Measurements from ENCODE around the gene CREB3L2. TPM values are rescaled to one million over a fixed set of nuclear protein-coding genes. Genes with fewer than 3 reads are reported as not detected.

Gene CREB3L2
- total and polyA plus RNA-seq, 2 of the 13 experiments (the other 11 are each of a cell fraction or from before 2014, with no cell fraction given) = 22.1 to 41.1 TPM

DNA sequence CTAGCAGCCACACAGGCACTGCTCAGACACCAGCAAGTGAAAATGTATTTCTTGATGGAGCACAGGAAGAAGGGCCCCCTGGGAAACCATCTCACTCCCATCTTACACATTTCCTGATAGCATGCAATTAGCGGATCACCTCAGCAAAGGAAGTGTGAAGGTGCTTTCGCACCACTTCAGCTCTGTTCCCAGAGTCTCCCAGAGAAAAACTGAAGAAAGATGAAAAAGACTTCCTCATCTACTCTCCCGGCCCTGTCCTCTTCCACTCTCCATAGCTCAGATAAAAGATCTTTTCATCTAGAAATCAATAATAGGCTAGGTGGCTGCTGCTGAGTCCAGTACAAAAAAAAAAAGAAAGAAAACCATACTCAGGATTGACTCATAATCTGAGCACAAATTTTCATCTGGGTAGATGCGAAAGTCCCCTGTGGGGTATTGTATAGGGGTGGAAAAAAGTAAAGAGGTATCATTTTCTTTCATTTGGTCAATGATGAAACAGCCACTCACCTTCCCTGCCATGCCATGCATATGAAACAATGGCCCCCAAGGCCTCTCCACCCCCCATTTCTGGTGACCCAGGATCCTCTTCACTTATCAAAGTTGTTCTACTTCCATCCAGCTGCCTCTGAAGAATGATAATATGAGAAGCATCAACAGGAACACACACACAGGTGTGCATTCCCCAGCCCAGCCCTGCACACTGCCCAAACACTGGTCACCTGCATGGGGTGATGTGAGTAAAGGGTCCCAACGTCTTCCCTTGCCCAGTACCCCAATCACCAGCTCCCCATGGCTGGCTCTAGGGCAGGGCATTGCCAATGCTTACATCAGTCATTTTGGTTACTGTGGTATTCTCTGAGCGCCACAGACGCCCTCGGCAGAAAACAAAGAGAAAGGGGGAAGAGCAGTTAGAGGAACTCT is 106.3 kb downstream of the CREB3L2 start:
- in situ Hi-C loops (cut with HindIII; ENCODE audit: extremely low pct_ligation_motif_present, low pct_unique_long_range_greater_than_20kb) = loop anchor here (5.0 kb wide), 1 partner anchor 238 kb away; no protein-coding TSS in a partner anchor
- CTCF ChIA-PET (ENCODE audit: low intra/inter-chr PET ratio, low total read pairs) = no interaction called here
- ATAC-seq = no peak

DNA sequence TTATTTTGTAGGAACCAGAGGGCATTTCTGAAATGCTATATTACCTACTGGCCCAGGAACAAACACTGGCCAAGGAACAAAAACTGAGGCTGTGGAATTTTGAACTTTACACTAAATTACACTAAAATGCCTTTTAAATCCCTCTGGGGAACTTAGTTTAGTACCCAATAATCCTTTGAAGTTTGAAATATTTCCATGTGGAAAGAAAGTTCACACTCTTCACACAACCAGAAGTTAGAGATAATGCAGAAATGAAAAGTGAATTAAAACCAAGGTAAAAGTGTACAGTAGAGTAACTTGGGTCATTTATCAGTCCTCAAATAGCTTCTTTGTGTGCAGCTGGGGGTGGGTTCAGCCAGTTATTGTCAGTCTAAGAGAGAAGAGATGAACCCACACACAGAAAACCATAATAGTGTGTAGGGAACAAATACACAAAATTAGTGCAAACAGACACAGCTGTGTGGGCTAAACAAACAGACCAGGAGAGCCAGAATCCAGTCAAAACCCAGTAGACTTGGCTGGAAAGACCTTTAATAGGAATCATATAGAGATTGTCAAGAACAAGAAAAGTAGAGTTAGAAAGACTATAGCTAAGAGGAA is 108.6 kb downstream of the CREB3L2 start:
- no peak overlapping the region for H3K9ac ChIP-seq (ENCODE audit: insufficient read depth, low read depth, low read length)
- POLR2A ChIA-PET = no interaction called here
- intact Hi-C loops (cut with micrococcal nuclease; ENCODE audit: unreplicated experiment) = loop anchor here (10.0 kb wide), 1 partner anchor 842 kb away; no protein-coding TSS in a partner anchor
- peak; percentile 54 for DNase-seq (ENCODE audit: low spot score)
- H3K79me2 ChIP-seq (ENCODE audit: insufficient read depth, low read length) = peaks cover 14% of the 10 kb centered on the region
- ATAC-seq = peak; percentile 49
- peak overlapping the region; percentile 25; the same call in 1 of the 2 replicates for H3K4me2 ChIP-seq (ENCODE audit: low read depth, low read length)
- peak overlapping the region; percentile 46 for H3K27ac ChIP-seq (ENCODE audit: extremely low read length, insufficient read depth, low read length)
- no peaks in the 10 kb centered on the region for H3K9me3 ChIP-seq (ENCODE audit: low read length)
- no peaks in the 10 kb centered on the region for H4K20me1 ChIP-seq (ENCODE audit: insufficient read depth, low read length)
- in situ Hi-C loops (cut with HindIII; ENCODE audit: extremely low pct_ligation_motif_present, low pct_unique_long_range_greater_than_20kb) = no loop called here
- FAIRE-seq = no peak
- H3K36me3 ChIP-seq (replicated peaks in 1 of 2; ENCODE audit: control insufficient read depth in 1 of 2, insufficient read depth in 2 of 2, low read length in 2 of 2) = peaks cover 16 to 70% of the 10 kb centered on the region in 2 experiments
- H3K4me1 ChIP-seq (ENCODE audit: insufficient read depth, low read length) = peaks cover 64% of the 10 kb centered on the region
- no peak overlapping the region for H3K4me3 ChIP-seq (replicated peaks in 1 of 3; ENCODE audit: insufficient read depth in 1 of 3, low read depth in 2 of 3, low read length in 3 of 3)
- no peaks in the 10 kb centered on the region for H3K27me3 ChIP-seq (ENCODE audit: control insufficient read depth in 1 of 2, insufficient read depth in 2 of 2, low read length in 2 of 2)
- H2AFZ ChIP-seq (ENCODE audit: low read length) = no peak overlapping the region
- BruUV-seq (replicated peaks) = no TSS peak
- CTCF ChIA-PET (ENCODE audit: low intra/inter-chr PET ratio, low total read pairs) = no interaction called here
- TF ChIP-seq ATM (IDR thresholded peaks at IDR 0.05; ENCODE audit: borderline replicate concordance) (no peak), YY1 (IDR thresholded peaks at IDR 0.05; ENCODE audit: insufficient read depth, insufficient replicate concordance, low read depth, low read length) (no peak), NCOR1 (IDR thresholded peaks at IDR 0.05; ENCODE audit: borderline replicate concordance, low read length) (peak; percentile 62), RXRA (CRISPR knock-in tag; IDR thresholded peaks at IDR 0.05) (no peak), NFAT5 (CRISPR knock-in tag; IDR thresholded peaks at IDR 0.05) (no peak), ZNF660 (CRISPR knock-in tag; IDR thresholded peaks at IDR 0.05; ENCODE audit: borderline replicate concordance, low read depth) (no peak)

More for the DNA sequence above, 106.3 kb downstream of the CREB3L2 start:
- Histone ChIP-seq H3K4me3 (replicated peaks in 1 of 3; ENCODE audit: insufficient read depth in 1 of 3, low read depth in 2 of 3, low read length in 3 of 3) (no peak overlapping the region), H3K79me2 (ENCODE audit: insufficient read depth, low read length) (peaks cover 2% of the 10 kb centered on the region), H3K36me3 (replicated peaks in 1 of 2; ENCODE audit: control insufficient read depth in 1 of 2, insufficient read depth in 2 of 2, low read length in 2 of 2) (peaks cover 10 to 69% of the 10 kb centered on the region in 2 experiments), H2AFZ (ENCODE audit: low read length) (no peak overlapping the region), H3K27ac (ENCODE audit: extremely low read length, insufficient read depth, low read length) (no peak overlapping the region), H3K9ac (ENCODE audit: insufficient read depth, low read depth, low read length) (no peak overlapping the region), H4K20me1 (ENCODE audit: insufficient read depth, low read length) (no peaks in the 10 kb centered on the region), H3K4me2 (ENCODE audit: low read depth, low read length) (no peak overlapping the region), H3K4me1 (ENCODE audit: insufficient read depth, low read length) (peaks cover 73% of the 10 kb centered on the region), H3K27me3 (ENCODE audit: control insufficient read depth in 1 of 2, insufficient read depth in 2 of 2, low read length in 2 of 2) (no peaks in the 10 kb centered on the region), H3K9me3 (ENCODE audit: low read length) (no peaks in the 10 kb centered on the region)
- no peak for FAIRE-seq
- TF ChIP-seq RBM22 (optimal IDR thresholded peaks at IDR 0.05; ENCODE audit: low read length) = peak; percentile 57
- TF ChIP-seq POLR2AphosphoS5 (IDR thresholded peaks at IDR 0.05; ENCODE audit: low read depth, low read length) = no peak
- POLR2A ChIA-PET = no interaction called here
- DNase-seq (ENCODE audit: low spot score) = no peak
- BruUV-seq (replicated peaks) = no TSS peak
- intact Hi-C loops (cut with micrococcal nuclease; ENCODE audit: unreplicated experiment) = loop anchor here (10.0 kb wide), 1 partner anchor 839 kb away; no protein-coding TSS in a partner anchor
- WGBS (ENCODE audit: low lambda C conversion rate) = 84% methylated on average over 8 of the region's 8 CpGs
